HepG2 (cell line): ENCODE results near the gene EEPD1. TPM values are rescaled to one million over a fixed set of nuclear protein-coding genes. Genes with fewer than 3 reads are reported as not detected.

ENCODE experiments used
- ATAC-seq: fragments of 200-7000 bp; cut with Tn5 transposase; 3 replicates; pipeline ENCODE4 v1.9.1; 2020; ENCODE audit warnings: mild to moderate bottlenecking, moderate library complexity
- BruUV-seq: library from RNA; stranded (reverse); fragments of 400-500 nt; replicated peaks from 2 replicates; lab custom pipeline; 2021; lab: Mats Ljungman, UMichigan
- CTCF ChIA-PET: fragments of 300-600 bp; formaldehyde crosslinking; extraction: SDS; loops from one replicate; lab custom pipeline; 2021; ENCODE audit warnings: low total read pairs, inconsistent platforms, low intra/inter-chr PET ratio; lab: Yijun Ruan, JAX
- POLR2A ChIA-PET: fragments of 350-600 bp; sonication (Branson Sonifier 250); formaldehyde crosslinking; loops from one replicate; lab custom pipeline; 2020; ENCODE audit warnings: antibody characterized with exemption, inconsistent platforms; lab: Yijun Ruan, JAX
- DNase-seq: peaks from one replicate; pipeline ENCODE4 v3.0.0-alpha.2; 2015; ENCODE audit warnings: low spot score
- FAIRE-seq: peaks from 3 replicates; lab custom pipeline; 2011; peaks lifted over from hg19 to GRCh38; lab: Jason Lieb, UNC
- H2AFZ ChIP-seq: one replicate; pipeline ENCODE4 v1.6.1; 2011; ENCODE audit warnings: low read length, inconsistent platforms
- H3K27ac ChIP-seq: fragments of 300-600 bp; 3 replicates; pipeline ENCODE4 v1.8.0; 2011; ENCODE audit warnings: mixed run types, mild to moderate bottlenecking, mixed read lengths, low read length, inconsistent platforms; ENCODE audit not compliant: insufficient read depth; ENCODE audit errors: extremely low read length
- H3K27me3 ChIP-seq, 2 experiments: fragments of 200-600 bp in 1 of 2; 2 replicates in 1 of 2; 3 replicates in 1 of 2; pipeline versions ENCODE4 v1.6.0 to v1.8.0; 2011; ENCODE audit warnings: low read length in 2 of 2, mild to moderate bottlenecking in 2 of 2, moderate library complexity in 2 of 2, inconsistent platforms in 1 of 2; ENCODE audit not compliant: insufficient read depth in 2 of 2, control insufficient read depth in 1 of 2
- H3K36me3 ChIP-seq, 2 experiments: fragments of 200-600 bp in 1 of 2; replicated peaks in 1 of 2; 2 replicates in 1 of 2; 3 replicates in 1 of 2; pipeline versions ENCODE4 v1.5.1 to v1.8.0; 2011; ENCODE audit warnings: low read length in 2 of 2, inconsistent platforms in 1 of 2; ENCODE audit not compliant: insufficient read depth in 2 of 2, control insufficient read depth in 1 of 2
- H3K4me1 ChIP-seq: 2 replicates; pipeline ENCODE4 v1.5.1; 2012; ENCODE audit warnings: low read length, inconsistent platforms; ENCODE audit not compliant: insufficient read depth
- H3K4me2 ChIP-seq: 2 replicates; pipeline ENCODE4 v1.6.0; 2011; ENCODE audit warnings: low read depth, low read length, inconsistent platforms
- H3K4me3 ChIP-seq, 3 experiments: fragments of 200-600 bp in 1 of 3; sonication (generic), shearing (Covaris generic) in 1 of 3; replicated peaks in 1 of 3; 2 replicates each; pipeline ENCODE4 v1.5.1; 2011 to 2016; ENCODE audit warnings: low read length in 3 of 3, inconsistent platforms in 2 of 3, low read depth in 2 of 3, mild to moderate bottlenecking in 2 of 3, control low read depth in 1 of 3, mixed read lengths in 1 of 3; ENCODE audit not compliant: insufficient read depth in 1 of 3
- H3K79me2 ChIP-seq: one replicate; pipeline ENCODE4 v1.6.1; 2011; ENCODE audit warnings: low read length, inconsistent platforms; ENCODE audit not compliant: insufficient read depth
- H3K9ac ChIP-seq: 2 replicates; pipeline ENCODE4 v1.6.0; 2011; ENCODE audit warnings: mild to moderate bottlenecking, low read depth, low read length, inconsistent platforms; ENCODE audit not compliant: insufficient read depth
- H3K9me3 ChIP-seq: 2 replicates; pipeline ENCODE4 v1.5.1; 2012; ENCODE audit warnings: mild to moderate bottlenecking, low read length
- H4K20me1 ChIP-seq: 2 replicates; pipeline ENCODE4 v1.6.0; 2011; ENCODE audit warnings: inconsistent platforms, mild to moderate bottlenecking, low read length, moderate library complexity; ENCODE audit not compliant: insufficient read depth
- ARHGAP35 ChIP-seq: sonication (generic); formaldehyde crosslinking; IDR thresholded peaks from 2 replicates; pipeline ENCODE4 v1.9.0; 2022; ENCODE audit warnings: mild to moderate bottlenecking, inconsistent platforms, moderate library complexity, missing genetic modification reagents, borderline replicate concordance
- CENPT ChIP-seq: sonication (generic); formaldehyde crosslinking; IDR thresholded peaks from 2 replicates; pipeline ENCODE4 v1.8.0; 2022; ENCODE audit warnings: low read depth, mild to moderate bottlenecking, moderate library complexity, missing genetic modification reagents
- ERF ChIP-seq: IDR thresholded peaks from 2 replicates; pipeline ENCODE4 v1.6.1; 2018; ENCODE audit warnings: missing biosample characterization, missing genetic modification reagents
- GLI4 ChIP-seq: sonication (generic); formaldehyde crosslinking; IDR thresholded peaks from 2 replicates; pipeline ENCODE4 v1.5.1; 2020; ENCODE audit warnings: missing genetic modification reagents, mild to moderate bottlenecking, moderate library complexity, borderline replicate concordance
- GMEB1 ChIP-seq: sonication (generic); formaldehyde crosslinking; IDR thresholded peaks from 2 replicates; pipeline ENCODE4 v1.5.1; 2020; ENCODE audit warnings: missing genetic modification reagents, mild to moderate bottlenecking, borderline replicate concordance
- HNF1A ChIP-seq, 2 experiments: sonication (generic) in 1 of 2; formaldehyde crosslinking in 1 of 2; IDR thresholded peaks; 2 replicates each; pipeline versions ENCODE4 v1.4.0 to v1.6.1; 2016 to 2020; ENCODE audit warnings: borderline replicate concordance in 1 of 2, low read depth in 1 of 2, mild to moderate bottlenecking in 1 of 2, missing genetic modification reagents in 1 of 2
- IKZF1 ChIP-seq: fragments of 450-650 bp; IDR thresholded peaks from 2 replicates; pipeline ENCODE4 v1.7.1; 2016
- MEIS2 ChIP-seq: sonication (generic); formaldehyde crosslinking; IDR thresholded peaks from 2 replicates; pipeline ENCODE4 v1.9.0; 2021; ENCODE audit warnings: mild to moderate bottlenecking, missing genetic modification reagents
- NFYB ChIP-seq: sonication (generic); formaldehyde crosslinking; IDR thresholded peaks from 2 replicates; pipeline ENCODE4 v1.4.0; 2020; ENCODE audit warnings: missing genetic modification reagents
- USF2 ChIP-seq, 2 experiments: sonication (generic) in 1 of 2; formaldehyde crosslinking in 1 of 2; IDR thresholded peaks; 2 replicates each; pipeline versions ENCODE4 v1.5.1 to v1.6.1; 2011 to 2020; ENCODE audit warnings: borderline replicate concordance in 1 of 2, low read depth in 1 of 2, low read length in 1 of 2, mild to moderate bottlenecking in 1 of 2, missing genetic modification reagents in 1 of 2, moderate library complexity in 1 of 2
- ZBTB14 ChIP-seq: sonication (generic); formaldehyde crosslinking; IDR thresholded peaks from 2 replicates; pipeline ENCODE4 v1.4.0; 2020; ENCODE audit warnings: missing genetic modification reagents
- ZNF292 ChIP-seq: sonication (generic); formaldehyde crosslinking; IDR thresholded peaks from 2 replicates; pipeline ENCODE4 v1.8.1; 2022; ENCODE audit warnings: mild to moderate bottlenecking, low read depth, missing genetic modification reagents, borderline replicate concordance
- ZNF644 ChIP-seq: IDR thresholded peaks from 2 replicates; pipeline ENCODE4 v1.6.1; 2016; ENCODE audit warnings: low read depth
- ZNF878 ChIP-seq: sonication (generic); formaldehyde crosslinking; IDR thresholded peaks from 2 replicates; pipeline ENCODE4 v1.8.1; 2023; ENCODE audit warnings: mild to moderate bottlenecking, missing genetic modification reagents, moderate library complexity
- WGBS: methylation state at CpG from one replicate; pipeline ENCODE4 v1.1.6; 2017; ENCODE audit warnings: low lambda C conversion rate; 5-methylcytosine and 5-hydroxymethylcytosine counted together
- in situ Hi-C: cut with HindIII; loops from 2 replicates; pipeline ENCODE4 v1.10.0; 2017; ENCODE audit warnings: low pct_unique_long_range_greater_than_20kb; ENCODE audit not compliant: extremely low pct_ligation_motif_present
- intact Hi-C: fragments of 100-400 bp; cut with micrococcal nuclease; formaldehyde crosslinking; loops from one replicate; pipeline ENCODE4 v1.10.0; 2022; ENCODE audit not compliant: unreplicated experiment
- polyA plus RNA-seq, 8 experiments: library from polyadenylated mRNA; depleted of rRNA in 3 of 8; stranded (reverse) in 7 of 8; unstranded in 1 of 8; fragments of >200 nt; fragmentation: Illumina TruSeq in 4 of 8; extraction: Trizol in 4 of 8; gene quantifications; 2 replicates each; pipeline versions ENCODE4 v1.2.1 to v1.2.3, GENCODE V29; 2011 to 2016; ENCODE audit warnings: low read depth in 4 of 8, missing spikeins in 1 of 8, mixed read lengths in 1 of 8; ENCODE audit not compliant: insufficient read depth in 1 of 8
- total RNA-seq, 5 experiments: library from RNA; depleted of rRNA; stranded (reverse); fragments of >200 nt; fragmentation: Illumina TruSeq; extraction: Trizol; gene quantifications; 2 replicates each; pipeline ENCODE4 v1.2.3, GENCODE V29; 2016; ENCODE audit warnings: low read depth in 1 of 5

EEPD1 gene
- total and polyA plus RNA-seq, 2 of the 13 experiments (the other 11 are each of a cell fraction or from before 2014, with no cell fraction given), result 10.1 to 16.4 TPM

- CTCF ChIA-PET, result no interaction called here
- in situ Hi-C loops, result no loop called here
- TF ChIP-seq GMEB1 (CRISPR knock-in tag), result no peak
- no peak for TF ChIP-seq ARHGAP35 (CRISPR knock-in tag)
- TF ChIP-seq ZNF878 (CRISPR knock-in tag), result no peak
- TF ChIP-seq ZNF292, result no peak
- no peak for TF ChIP-seq IKZF1
- no peak for TF ChIP-seq ZNF644 (CRISPR knock-in tag)
- TF ChIP-seq CENPT (CRISPR knock-in tag), result no peak
- no peak for TF ChIP-seq ERF
- no peak for TF ChIP-seq ZBTB14
- TF ChIP-seq NFYB, result no peak
- TF ChIP-seq USF2 (IDR thresholded peaks at IDR 0.05; ENCODE audit: low read depth, low read length), result no peak
- no peak for TF ChIP-seq USF2 (CRISPR knock-in tag; IDR thresholded peaks at IDR 0.05; ENCODE audit: borderline replicate concordance)
- no peak for TF ChIP-seq MEIS2 (CRISPR knock-in tag)
- no peak for TF ChIP-seq HNF1A (IDR thresholded peaks at IDR 0.05; ENCODE audit: low read depth)
- TF ChIP-seq HNF1A (CRISPR knock-in tag; IDR thresholded peaks at IDR 0.05; ENCODE audit: borderline replicate concordance), result no peak
- no peak for TF ChIP-seq GLI4 (CRISPR knock-in tag)
These were observed 14.5 kb downstream of the EEPD1 start for GRCh38 chr7:36167403-36168050.

More at GRCh38 chr7:36167403-36168050, 14.5 kb downstream of the EEPD1 start:
- BruUV-seq, result no TSS peak
- no peaks in the 10 kb centered on the region for H3K9me3 ChIP-seq
- no peaks in the 10 kb centered on the region for H4K20me1 ChIP-seq
- no peak overlapping the region for H3K27ac ChIP-seq
- DNase-seq, result no peak
- peaks cover 38% of the 10 kb centered on the region for H3K4me1 ChIP-seq
- ATAC-seq, result no peak
- intact Hi-C loops, result no loop called here
- no peak overlapping the region for H2AFZ ChIP-seq
- FAIRE-seq, result no peak
- H3K4me3 ChIP-seq, result no peak overlapping the region
- H3K4me2 ChIP-seq, result no peak overlapping the region
- no peaks in the 10 kb centered on the region for H3K27me3 ChIP-seq
- no peak overlapping the region for H3K9ac ChIP-seq
- H3K36me3 ChIP-seq, result peaks cover 0 to 12% of the 10 kb centered on the region in 2 experiments; a peak in 2 of 5 replicates
- peaks cover 45% of the 10 kb centered on the region for H3K79me2 ChIP-seq
- POLR2A ChIA-PET, result no interaction called here
- WGBS, result 89% methylated on average over 12 of the region's 12 CpGs
